CD14-positive monocyte (primary cell): ENCODE results near the gene CCDC149. TPM values are rescaled to one million over a fixed set of nuclear protein-coding genes. Genes with fewer than 3 reads are reported as not detected.

Experiments used
- DNase-seq, 3 donors: peaks; one replicate each; pipeline ENCODE4 v3.0.0-alpha.2; 2011 to 2022
- H2AFZ ChIP-seq: 2 replicates; pipeline ENCODE4 v1.6.0; 2012; ENCODE audit warnings: mild to moderate bottlenecking, low read depth, low read length, inconsistent platforms; ENCODE audit not compliant: insufficient read depth, poor library complexity, severe bottlenecking
- H3K27ac ChIP-seq, 2 donors: 1 replicate in 1 of 2; 2 replicates in 1 of 2; pipeline ENCODE4 v1.5.1; 2012 to 2013; ENCODE audit warnings: low read length in 2 of 2, control low read depth in 1 of 2, inconsistent platforms in 1 of 2, low read depth in 1 of 2, mild to moderate bottlenecking in 1 of 2
- H3K27me3 ChIP-seq, 2 donors: one replicate each; pipeline versions ENCODE4 v1.6.0 to v1.6.1; 2011 to 2013; ENCODE audit warnings: low read length in 2 of 2; ENCODE audit not compliant: control insufficient read depth in 2 of 2, insufficient read depth in 2 of 2
- H3K36me3 ChIP-seq, 2 donors: replicated peaks in 1 of 2; 1 replicate in 1 of 2; 2 replicates in 1 of 2; pipeline versions ENCODE4 v1.5.1 to v1.6.1; 2012 to 2013; ENCODE audit warnings: low read length in 2 of 2, control low read depth in 1 of 2, inconsistent platforms in 1 of 2, mild to moderate bottlenecking in 1 of 2; ENCODE audit not compliant: insufficient read depth in 2 of 2, control insufficient read depth in 1 of 2
- H3K4me1 ChIP-seq, 2 donors: 1 replicate in 1 of 2; 2 replicates in 1 of 2; pipeline versions ENCODE4 v1.5.1 to v1.6.1; 2012 to 2013; ENCODE audit warnings: low read length in 2 of 2, control low read depth in 1 of 2, inconsistent platforms in 1 of 2, mild to moderate bottlenecking in 1 of 2, moderate library complexity in 1 of 2; ENCODE audit not compliant: insufficient read depth in 2 of 2, control insufficient read depth in 1 of 2
- H3K4me2 ChIP-seq: replicated peaks from 2 replicates; pipeline ENCODE3; 2012; ENCODE audit warnings: low read length, moderate library complexity, mild to moderate bottlenecking; ENCODE audit not compliant: poor library complexity, severe bottlenecking; ENCODE audit errors: extremely low read depth
- H3K4me3 ChIP-seq, 3 experiments: fragments of 200-600 bp in 1 of 3; sonication (generic) in 1 of 3; replicated peaks in 1 of 3; 1 replicate in 2 of 3; 2 replicates in 1 of 3; pipeline ENCODE4 v1.5.1; 2011 to 2013; ENCODE audit warnings: low read length in 3 of 3, mild to moderate bottlenecking in 3 of 3, control low read depth in 2 of 3, low read depth in 2 of 3, inconsistent platforms in 1 of 3, moderate library complexity in 1 of 3
- H3K79me2 ChIP-seq: 2 replicates; pipeline ENCODE4 v1.6.0; 2012; ENCODE audit warnings: mild to moderate bottlenecking, control low read depth, inconsistent platforms, low read length, moderate library complexity; ENCODE audit not compliant: insufficient read depth
- H3K9ac ChIP-seq: 2 replicates; pipeline ENCODE4 v1.6.0; 2017; ENCODE audit warnings: low read length, mild to moderate bottlenecking; ENCODE audit not compliant: insufficient read depth, poor library complexity, severe bottlenecking
- H3K9me3 ChIP-seq, 2 donors: replicated peaks in 1 of 2; 1 replicate in 1 of 2; 2 replicates in 1 of 2; pipeline versions ENCODE4 v1.5.1 to v1.6.1; 2012 to 2013; ENCODE audit warnings: low read length in 2 of 2, control low read depth in 1 of 2; ENCODE audit not compliant: control insufficient read depth in 1 of 2, insufficient read depth in 1 of 2
- H4K20me1 ChIP-seq: 2 replicates; pipeline ENCODE4 v1.6.0; 2012; ENCODE audit warnings: mild to moderate bottlenecking, low read length, control low read depth, moderate library complexity; ENCODE audit not compliant: insufficient read depth
- H3K27ac Mint-ChIP-seq, 7 donors: one replicate each; pipeline ENCODE4 v1.8.0; 2020; ENCODE audit warnings: mild to moderate bottlenecking in 7 of 7, mixed read lengths in 7 of 7, moderate library complexity in 6 of 7, inconsistent platforms in 2 of 7
- H3K27me3 Mint-ChIP-seq, 3 donors: one replicate each; pipeline ENCODE4 v1.8.0; 2021 to 2022; ENCODE audit warnings: low read depth in 3 of 3, mild to moderate bottlenecking in 3 of 3, mixed read lengths in 3 of 3, moderate library complexity in 3 of 3, inconsistent platforms in 1 of 3
- H3K36me3 Mint-ChIP-seq, 2 donors: one replicate each; pipeline ENCODE4 v1.8.0; 2020; ENCODE audit warnings: mixed read lengths in 2 of 2, inconsistent platforms in 1 of 2, mild to moderate bottlenecking in 1 of 2
- H3K4me1 Mint-ChIP-seq: one replicate; pipeline ENCODE4 v1.8.0; 2020; ENCODE audit warnings: mild to moderate bottlenecking, mixed read lengths
- H3K4me3 Mint-ChIP-seq, 2 donors: one replicate each; pipeline ENCODE4 v1.8.0; 2020; ENCODE audit warnings: mild to moderate bottlenecking in 2 of 2, mixed read lengths in 2 of 2, moderate library complexity in 1 of 2
- H3K9me3 Mint-ChIP-seq, 7 donors: one replicate each; pipeline ENCODE4 v1.8.0; 2020 to 2022; ENCODE audit warnings: mixed read lengths in 7 of 7, mild to moderate bottlenecking in 6 of 7, moderate library complexity in 6 of 7, inconsistent platforms in 2 of 7
- CTCF ChIP-seq: fragments of 200-600 bp; IDR thresholded peaks from one replicate; pipeline ENCODE4 v1.8.0; 2022; ENCODE audit warnings: antibody characterized with exemption, mild to moderate bottlenecking
- WGBS: methylation state at CpG from one replicate; pipeline ENCODE4 v1.1.5; 2013; ENCODE audit warnings: missing lambda C conversion rate; ENCODE audit not compliant: insufficient coverage; 5-methylcytosine and 5-hydroxymethylcytosine counted together
- intact Hi-C, 2 donors: fragments of 100-400 bp; cut with micrococcal nuclease; formaldehyde crosslinking; loops; one replicate each; pipeline versions ENCODE4 v1.15.0 to v1.15.1; 2023
- polyA plus RNA-seq, 3 donors: library from polyadenylated mRNA; depleted of rRNA in 1 of 3; unstranded in 2 of 3; stranded (reverse) in 1 of 3; fragments of 300-500 nt in 2 of 3; fragments of >200 nt in 1 of 3; fragmentation: Illumina TruSeq in 2 of 3; gene quantifications; 1 replicate in 2 of 3; 2 replicates in 1 of 3; pipeline ENCODE4 v1.2.3, GENCODE V29; 2012 to 2021

Gene CCDC149
- polyA plus RNA-seq, 3 donors, result 5.5 to 15.8 (median 14.9) TPM

GRCh38 chr4:24930151-24930550 is 17.3 kb upstream of the CCDC149 start:
- no peaks in the 10 kb centered on the region for H3K36me3 ChIP-seq
- no peaks in the 10 kb centered on the region for H4K20me1 ChIP-seq
- no peaks in the 10 kb centered on the region for H3K79me2 ChIP-seq
- H3K27ac ChIP-seq, result peak overlapping the region in 1 of 2 donors; percentile 5
- H3K9me3 ChIP-seq, result peaks cover 10 to 15% of the 10 kb centered on the region in 2 donors
- no CpG with 5 or more reads among the region's 1 CpG for WGBS
- intact Hi-C loops, result no loop called here
- peak overlapping the region; percentile 21 for H2AFZ ChIP-seq
- no peaks in the 10 kb centered on the region for H3K27me3 ChIP-seq
- peak overlapping the region in 1 of 3 experiments; percentile 9 for H3K4me3 ChIP-seq
- H3K27me3 Mint-ChIP-seq, result peaks cover 0 to 2% (median 2%) of the 10 kb centered on the region in 3 donors
- H3K4me3 Mint-ChIP-seq, result no peak overlapping the region
- H3K9ac ChIP-seq, result no peak overlapping the region
- peak overlapping the region in 6 of 7 donors; percentile 42 to 80 (median 74) for H3K27ac Mint-ChIP-seq
- H3K4me1 Mint-ChIP-seq, result peaks cover 48% of the 10 kb centered on the region
- TF ChIP-seq CTCF, result no peak
- peaks cover 49 to 50% of the 10 kb centered on the region in 2 donors for H3K4me1 ChIP-seq
- peak; percentile 32 to 81 (median 51) for DNase-seq
- H3K36me3 Mint-ChIP-seq, result peaks cover 1 to 2% of the 10 kb centered on the region in 2 donors
- peaks cover 11 to 18% (median 14%) of the 10 kb centered on the region in 7 donors for H3K9me3 Mint-ChIP-seq
- no peak overlapping the region for H3K4me2 ChIP-seq

GRCh38 chr4:24928708-24929107 is 15.9 kb upstream of the CCDC149 start:
- Mint-ChIP-seq H3K27ac (peak overlapping the region; percentile 34 to 81 (median 67)), H3K4me3 (peak overlapping the region in 1 of 2 donors; percentile 5), H3K36me3 (peaks cover 0 to 1% of the 10 kb centered on the region in 2 donors), H3K27me3 (peaks cover 0 to 2% (median 2%) of the 10 kb centered on the region in 3 donors), H3K4me1 (peaks cover 48% of the 10 kb centered on the region), H3K9me3 (peaks cover 0 to 6% (median 4%) of the 10 kb centered on the region in 7 donors)
- DNase-seq, result peak; percentile 39 to 73 (median 67)
- Histone ChIP-seq H3K4me3 (peak overlapping the region in 1 of 3 experiments; percentile 23), H3K9me3 (peaks cover 2 to 6% of the 10 kb centered on the region in 2 donors), H3K27ac (peak overlapping the region in 1 of 2 donors; percentile 34), H3K9ac (no peak overlapping the region), H3K27me3 (no peaks in the 10 kb centered on the region), H3K4me2 (peak overlapping the region; percentile 36), H2AFZ (no peak overlapping the region), H4K20me1 (no peaks in the 10 kb centered on the region), H3K36me3 (no peaks in the 10 kb centered on the region), H3K79me2 (no peaks in the 10 kb centered on the region), H3K4me1 (peaks cover 49 to 50% of the 10 kb centered on the region in 2 donors)
- TF ChIP-seq CTCF, result no peak
- WGBS, result 0% methylated on average over 1 of the region's 2 CpGs
- intact Hi-C loops, result loop anchor here in 1 of 2 donors (5.0 kb wide), 1 partner anchor 49 kb away; no protein-coding TSS in a partner anchor
